GM18861 (cell line): ENCODE data around the gene SULT4A1.

Experiments used
- ATAC-seq: cut with Tn5 transposase; IDR thresholded peaks from one replicate; pipeline ENCODE4 v1.9.1; 2021; ENCODE audit not compliant: unreplicated experiment

The SULT4A1 gene

GRCh38 chr22:43846966-43847365 is 15.3 kb downstream of the SULT4A1 start:
- no peak for ATAC-seq

- no peak for ATAC-seq
Measured at GRCh38 chr22:43845981-43846380, 16.3 kb downstream of the SULT4A1 start.

DNA sequence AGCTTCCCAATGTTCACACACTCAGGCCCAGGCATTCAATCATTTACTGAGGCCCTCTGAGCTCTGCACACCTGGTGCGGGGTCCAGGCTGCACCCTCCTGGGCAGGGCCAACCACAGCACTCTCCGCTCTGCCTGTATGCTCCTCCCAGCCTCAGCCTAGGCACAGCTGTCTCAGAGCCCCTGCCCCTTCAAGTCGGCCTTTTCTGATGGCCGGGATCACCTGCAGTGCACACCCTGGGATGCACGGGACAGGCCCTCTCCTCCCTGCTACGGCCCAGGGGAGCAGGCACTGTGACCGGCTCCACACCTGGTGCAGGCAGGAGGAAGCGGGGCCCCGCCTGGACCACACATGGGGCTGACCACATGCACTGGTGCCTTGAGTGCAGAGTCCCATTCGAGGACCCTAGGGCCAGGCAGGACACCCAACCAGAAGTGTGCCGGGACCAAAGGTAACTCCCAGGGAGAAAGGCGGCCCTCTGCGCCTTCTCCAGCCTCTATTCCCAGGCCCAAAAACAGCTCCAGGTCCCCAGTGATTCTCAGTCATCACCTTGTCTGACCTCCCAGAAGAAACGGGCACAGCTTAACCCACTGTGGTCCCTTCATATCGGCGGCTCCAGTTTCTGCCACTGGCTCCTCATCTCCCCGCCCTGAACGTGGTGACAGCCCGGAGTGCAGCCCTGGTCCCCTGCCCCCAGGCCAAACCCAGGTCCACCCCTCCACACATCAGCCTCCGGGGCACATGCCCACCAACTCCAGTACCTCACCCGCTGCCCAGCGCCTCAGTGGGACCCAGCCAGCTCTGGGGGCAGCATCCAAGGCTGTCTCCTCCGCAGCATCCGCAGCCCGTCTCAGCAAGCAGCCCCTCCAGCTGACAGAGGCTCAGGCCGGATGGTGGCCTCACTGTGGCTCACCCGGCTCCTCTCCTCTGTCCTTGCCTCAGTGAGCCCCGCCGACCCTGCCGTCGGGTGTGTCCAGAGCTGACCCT is 17.5 kb downstream of the SULT4A1 start:
- ATAC-seq: no peak

- ATAC-seq: no peak
Measured at GRCh38 chr22:43843783-43844530, 18.4 kb downstream of the SULT4A1 start.

DNA sequence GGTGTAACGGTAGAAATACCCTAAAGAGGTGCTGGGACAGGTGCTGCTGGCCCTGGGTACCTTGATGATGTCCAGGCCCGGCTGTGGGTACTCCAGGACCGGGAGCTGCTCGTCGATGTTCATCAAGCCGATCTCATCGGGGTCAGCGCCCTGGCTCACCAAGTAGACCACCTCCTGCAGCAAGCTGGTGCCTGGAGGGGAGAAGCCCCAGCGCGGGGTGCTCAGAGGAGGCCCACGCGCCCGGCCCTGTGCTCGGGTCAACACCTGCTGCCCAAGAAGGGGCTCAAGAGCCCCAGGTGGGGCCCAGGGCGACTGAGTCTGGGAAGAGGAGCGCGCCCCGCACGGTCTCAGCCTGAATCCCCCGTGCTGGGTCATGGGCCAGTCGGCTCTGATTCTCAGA is 20.6 kb downstream of the SULT4A1 start:
- ATAC-seq: no peak

- no peak for ATAC-seq
Measured at GRCh38 chr22:43840851-43841250, 21.5 kb downstream of the SULT4A1 start.

DNA sequence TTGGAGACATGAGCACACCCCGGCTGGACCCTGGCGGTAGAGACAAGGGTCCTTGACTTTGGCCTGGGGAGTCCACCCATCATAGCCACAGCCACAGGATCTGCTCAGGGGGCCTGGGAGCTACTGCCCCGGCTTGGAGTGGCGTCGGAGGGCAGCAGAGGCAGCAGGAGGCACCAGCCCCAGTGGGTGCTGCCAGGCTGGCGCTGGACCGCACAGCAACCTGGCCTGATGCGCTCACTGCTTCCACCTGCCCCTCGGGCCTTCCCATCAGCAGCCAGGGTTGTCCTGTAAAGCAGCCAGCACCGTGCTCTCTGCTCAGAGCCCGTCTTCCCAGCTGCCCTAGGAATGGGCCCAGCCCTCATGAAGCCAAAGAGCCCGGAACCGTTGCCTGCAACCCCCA is 21.9 kb downstream of the SULT4A1 start:
- ATAC-seq: no peak

DNA sequence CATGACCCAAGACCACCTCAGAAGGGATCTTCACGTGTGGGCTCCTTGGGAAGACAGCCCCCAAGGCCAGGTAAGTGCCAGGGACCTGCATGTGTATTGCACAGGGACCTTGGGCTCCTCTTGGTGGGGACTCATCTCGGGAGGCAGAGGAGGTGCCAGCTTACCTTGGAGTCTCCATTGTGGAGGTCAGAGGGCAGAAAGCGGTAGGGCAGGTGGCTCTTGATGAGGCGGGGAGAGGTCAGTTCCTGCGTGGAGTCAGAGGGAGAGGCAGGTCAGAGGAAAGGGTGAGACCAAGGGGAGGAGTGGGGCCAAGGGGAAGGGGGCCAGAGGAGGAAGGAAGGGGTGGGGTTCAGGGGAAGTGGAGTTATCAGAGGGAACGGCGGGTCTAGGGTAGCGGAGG is 22.5 kb downstream of the SULT4A1 start:
- ATAC-seq: no peak

GRCh38 chr22:43838571-43839307 is 23.6 kb downstream of the SULT4A1 start:
- ATAC-seq: no peak

DNA sequence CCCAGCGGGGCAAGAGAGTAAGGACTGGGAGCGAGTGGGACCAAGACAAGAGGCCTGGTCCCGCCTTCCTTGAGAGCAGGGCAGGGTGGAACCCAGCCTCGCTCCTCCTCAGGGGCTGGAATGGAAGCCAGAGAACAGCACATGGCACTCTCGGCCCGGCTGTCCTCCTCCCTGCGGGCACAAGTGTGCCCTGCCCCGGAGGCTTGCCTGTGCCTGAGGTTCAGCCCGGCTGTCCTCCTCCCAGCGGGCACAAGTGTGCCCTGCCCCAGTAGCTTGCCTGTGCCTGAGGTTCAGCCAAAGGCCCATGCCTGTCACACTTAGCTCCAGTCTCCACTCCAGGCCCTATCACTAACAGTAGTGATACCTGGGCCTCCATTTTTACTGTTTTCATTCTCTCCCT is 24.2 kb downstream of the SULT4A1 start:
- ATAC-seq: no peak

DNA sequence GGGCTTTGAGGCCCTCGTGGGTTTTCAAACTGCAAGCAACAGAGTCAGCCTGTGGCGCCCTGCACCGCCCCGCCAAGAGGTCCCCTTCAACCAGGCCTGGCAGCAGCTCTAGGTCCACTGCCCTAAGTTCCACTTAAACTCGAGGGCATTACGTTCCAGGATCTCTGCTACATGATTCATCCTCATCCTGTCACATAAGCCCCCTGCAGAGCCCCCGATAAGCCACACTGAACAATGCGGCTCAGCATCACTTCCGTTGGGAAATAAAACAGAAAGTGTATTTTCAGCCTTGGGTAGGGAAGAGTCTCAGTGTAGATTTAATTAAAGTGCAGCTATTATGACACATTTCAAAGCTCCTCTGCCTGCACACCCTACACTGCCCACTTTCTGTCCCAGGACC is 24.6 kb downstream of the SULT4A1 start:
- no peak for ATAC-seq

DNA sequence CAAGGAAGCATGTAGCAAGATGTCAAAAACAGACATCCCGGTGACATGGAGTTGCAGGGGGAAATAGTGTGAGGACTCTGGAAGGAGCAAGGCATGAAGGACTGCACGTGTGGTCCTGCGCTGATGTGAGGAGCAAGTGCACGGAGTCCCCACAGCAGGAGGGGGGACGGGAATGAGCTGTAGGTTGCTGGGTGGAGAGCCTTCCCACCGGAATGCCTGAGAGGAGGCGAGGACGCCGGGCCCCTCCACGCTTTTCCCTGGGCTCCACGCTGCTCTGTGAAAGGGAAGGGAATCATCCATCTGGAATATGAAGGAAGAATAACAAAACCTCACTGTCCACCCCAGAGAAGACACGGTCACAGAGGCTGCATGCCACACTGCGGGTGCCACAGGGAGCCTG is 26.6 kb downstream of the SULT4A1 start:
- ATAC-seq: no peak

GRCh38 chr22:43835166-43835565 is 27.1 kb downstream of the SULT4A1 start:
- ATAC-seq: no peak

DNA sequence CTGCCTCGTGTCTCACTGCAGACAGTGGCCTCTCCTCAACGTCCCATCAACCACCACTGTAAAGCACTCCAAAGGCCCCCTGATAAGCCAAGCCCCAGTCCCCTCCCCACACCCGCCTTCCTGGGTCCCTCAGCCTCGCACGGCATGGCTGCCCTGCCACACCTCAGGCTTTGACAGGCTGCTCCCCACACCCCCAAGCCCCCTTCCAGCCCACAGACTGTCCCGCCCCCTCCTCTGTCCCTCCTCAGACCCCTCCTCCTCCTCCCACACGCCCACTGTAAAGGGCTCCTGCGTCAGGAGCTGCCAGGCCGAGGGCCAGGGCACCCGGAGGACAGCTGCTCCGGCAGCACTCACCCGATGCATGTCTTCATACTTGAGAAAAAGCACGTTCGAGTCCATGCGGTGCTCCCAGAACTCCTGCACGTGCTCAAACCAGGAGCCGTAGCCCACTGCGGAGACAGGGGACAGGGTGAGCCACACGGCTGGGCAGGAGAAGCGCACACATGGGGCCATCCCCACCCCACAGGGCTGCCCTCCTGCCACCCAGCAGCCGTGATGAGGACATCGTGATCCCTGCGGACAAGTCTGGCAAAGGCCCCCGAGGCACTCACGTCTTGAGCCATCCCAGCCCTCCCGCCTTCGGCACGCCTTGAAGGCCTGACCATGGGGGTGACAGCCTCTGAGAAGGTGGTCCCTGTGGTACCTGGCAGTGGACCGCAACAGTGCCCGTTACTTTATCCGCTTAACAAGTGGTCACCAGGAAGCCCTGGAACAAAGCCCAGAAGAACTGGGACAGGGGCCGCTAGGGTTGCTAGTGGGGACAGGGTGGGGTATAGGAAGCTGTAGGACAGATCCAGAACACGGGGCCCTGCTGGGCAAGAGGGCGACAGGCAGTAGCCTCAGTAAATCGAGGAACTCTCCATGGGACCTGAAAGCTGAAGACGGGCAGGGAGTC is 28.8 kb downstream of the SULT4A1 start:
- no peak for ATAC-seq

DNA sequence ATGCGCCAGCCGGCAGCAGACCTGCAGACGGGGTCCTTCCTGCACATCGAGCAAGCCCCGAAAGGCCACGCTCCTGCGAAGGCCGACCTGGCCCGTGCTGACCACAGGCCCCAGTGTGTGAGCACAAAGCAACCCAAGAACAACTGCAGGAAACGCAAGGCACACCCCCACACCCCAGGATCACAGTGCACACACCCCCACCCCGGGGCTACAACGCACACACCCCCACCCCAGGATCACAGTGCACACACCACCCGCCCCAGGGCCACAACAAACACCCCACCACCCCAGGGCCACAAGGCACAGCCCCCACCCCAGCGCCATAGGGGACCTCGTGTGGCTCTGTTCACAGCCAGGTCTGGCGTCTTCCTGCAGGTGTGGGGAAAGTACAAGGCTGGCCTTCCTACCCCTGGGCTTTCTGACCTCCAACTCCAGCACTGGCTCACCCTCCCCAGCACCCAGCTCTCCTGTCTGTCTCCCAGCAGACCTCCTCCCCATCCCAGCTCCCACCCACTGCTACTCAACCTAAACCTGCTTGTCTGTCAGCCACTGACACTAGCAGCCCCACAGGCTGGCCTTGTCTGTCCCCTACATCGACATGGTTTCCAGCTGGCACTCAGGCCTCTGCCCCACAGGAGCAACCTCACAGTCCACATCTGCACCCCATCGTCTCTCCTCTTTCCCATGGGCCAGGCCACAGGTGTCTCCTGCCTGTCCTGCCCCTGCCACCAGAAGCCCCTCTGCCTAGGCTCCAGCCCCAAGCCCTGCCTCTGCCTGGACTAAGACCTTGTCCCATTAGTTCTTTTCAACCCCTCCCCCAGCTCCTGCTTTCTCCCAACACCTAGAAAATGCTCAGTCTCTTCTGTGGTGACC is 29.7 kb downstream of the SULT4A1 start:
- ATAC-seq: no peak

GRCh38 chr22:43831561-43832392 is 30.5 kb downstream of the SULT4A1 start:
- ATAC-seq: no peak

DNA sequence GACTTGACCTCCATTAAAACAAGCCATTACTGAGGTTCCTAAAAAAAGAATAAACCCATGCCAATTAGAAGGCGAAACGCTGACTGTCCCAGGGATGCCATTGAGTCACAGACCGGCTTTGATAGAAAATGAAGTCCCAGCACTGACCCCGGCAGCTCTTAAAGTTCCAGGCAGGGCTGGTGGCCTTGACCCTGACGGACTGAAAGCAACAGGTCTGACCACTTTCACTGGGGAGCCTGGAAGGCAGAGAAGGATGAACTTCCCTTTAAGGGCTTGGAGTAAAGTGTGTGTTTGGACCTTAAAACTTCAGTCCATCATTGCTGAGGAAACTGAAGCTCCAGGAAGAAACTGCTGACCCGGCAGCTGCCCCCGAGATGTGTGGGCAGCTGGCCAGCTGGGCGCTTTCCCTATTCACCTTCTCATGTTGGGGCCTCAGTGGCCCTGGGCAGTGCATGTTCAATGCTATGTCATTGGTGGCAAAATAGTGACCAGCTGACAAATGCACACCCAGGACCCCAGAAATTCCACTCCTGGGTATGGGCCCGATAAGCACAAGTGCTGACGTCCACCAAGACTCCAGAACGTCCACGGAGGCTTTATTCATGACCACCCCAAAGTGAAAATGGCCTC is 31.3 kb downstream of the SULT4A1 start:
- no peak for ATAC-seq
